Neural cell (in vitro differentiated cells): ENCODE measurements around the gene PDCD1LG2. TPM values are rescaled to one million over a fixed set of nuclear protein-coding genes. Genes with fewer than 3 reads are reported as not detected.

Source experiments
- H2AFZ ChIP-seq: fragments of 200-600, 300-800 bp; sonication (generic), shearing (Covaris generic); 2 replicates; pipeline ENCODE4 v1.6.0; 2014; ENCODE audit warnings: low read depth, mild to moderate bottlenecking, antibody characterized with exemption, low read length, moderate library complexity
- H3F3A ChIP-seq: fragments of 200-600 bp; shearing (Covaris generic); 2 replicates; pipeline ENCODE4 v1.6.1; 2016; ENCODE audit warnings: mild to moderate bottlenecking, moderate library complexity, mixed read lengths, antibody characterized with exemption, low read length; ENCODE audit not compliant: insufficient read depth, poor library complexity, severe bottlenecking
- H3K27ac ChIP-seq: fragments of 200-600, 300-800 bp; sonication (generic), shearing (Covaris generic); 2 replicates; pipeline ENCODE4 v1.5.1; 2014; ENCODE audit warnings: mild to moderate bottlenecking, low read length, moderate library complexity
- H3K27me3 ChIP-seq: fragments of 300-800, 200-600 bp; sonication (generic), shearing (Covaris generic); 2 replicates; pipeline ENCODE4 v1.6.0; 2014; ENCODE audit warnings: mild to moderate bottlenecking, low read depth, low read length, moderate library complexity; ENCODE audit not compliant: insufficient read depth
- H3K36me3 ChIP-seq: fragments of 300-800, 200-600 bp; sonication (generic), shearing (Covaris generic); 2 replicates; pipeline ENCODE4 v1.5.1; 2014; ENCODE audit warnings: mild to moderate bottlenecking, antibody characterized with exemption, low read length, moderate library complexity; ENCODE audit not compliant: insufficient read depth
- H3K4me2 ChIP-seq: fragments of 300-800, 200-600 bp; sonication (generic), shearing (Covaris generic); 2 replicates; pipeline ENCODE4 v1.6.0; 2014; ENCODE audit warnings: mild to moderate bottlenecking, low read length
- H3K4me3 ChIP-seq: fragments of 300-800, 200-600 bp; sonication (generic), shearing (Covaris generic); 2 replicates; pipeline ENCODE4 v1.5.1; 2014; ENCODE audit warnings: mild to moderate bottlenecking, low read length, moderate library complexity
- H3K79me2 ChIP-seq: fragments of 200-600 bp; shearing (Covaris generic); replicated peaks from 2 replicates; pipeline ENCODE4 v1.6.0; 2014; ENCODE audit warnings: mild to moderate bottlenecking, low read length, moderate library complexity; ENCODE audit not compliant: insufficient read depth
- H3K9ac ChIP-seq: fragments of 300-800, 200-600 bp; sonication (generic), shearing (Covaris generic); 2 replicates; pipeline ENCODE4 v1.6.1; 2016; ENCODE audit warnings: mild to moderate bottlenecking, low read length, mixed read lengths
- H3K9me2 ChIP-seq: fragments of 200-600 bp; shearing (Covaris generic); 2 replicates; pipeline ENCODE4 v1.6.1; 2016; ENCODE audit warnings: mild to moderate bottlenecking, low read length, mixed read lengths; ENCODE audit not compliant: insufficient read depth
- H3K9me3 ChIP-seq: fragments of 200-600, 300-800 bp; sonication (generic), shearing (Covaris generic); 2 replicates; pipeline ENCODE4 v1.6.1; 2016; ENCODE audit warnings: mild to moderate bottlenecking, mixed run types, low read length, moderate library complexity, mixed read lengths
- H4K20me1 ChIP-seq: fragments of 200-600 bp; shearing (Covaris generic); 2 replicates; pipeline ENCODE4 v1.6.1; 2016; ENCODE audit warnings: mild to moderate bottlenecking, mixed run types; ENCODE audit not compliant: insufficient read depth
- EP300 ChIP-seq: fragments of 450-650 bp; conservative IDR thresholded peaks from 2 replicates; pipeline ENCODE4 v1.6.1; 2014; ENCODE audit warnings: antibody characterized with exemption, mild to moderate bottlenecking, moderate library complexity; ENCODE audit not compliant: poor library complexity, severe bottlenecking
- EZH2 ChIP-seq: fragments of 200-600, 300-800 bp; shearing (Covaris generic), sonication (generic); IDR thresholded peaks from 2 replicates; pipeline ENCODE4 v1.6.1; 2014; ENCODE audit warnings: antibody characterized with exemption, low read length, borderline replicate concordance, mild to moderate bottlenecking; ENCODE audit not compliant: insufficient read depth, poor library complexity, severe bottlenecking
- MXI1 ChIP-seq: fragments of 450-650 bp; conservative IDR thresholded peaks from 2 replicates; pipeline ENCODE4 v1.6.1; 2014; ENCODE audit warnings: antibody characterized with exemption, mild to moderate bottlenecking; ENCODE audit not compliant: poor library complexity, severe bottlenecking
- POLR2AphosphoS5 ChIP-seq: IDR thresholded peaks from 2 replicates; pipeline ENCODE4 v1.6.1; 2012
- RAD21 ChIP-seq: fragments of 450-650 bp; conservative IDR thresholded peaks from 2 replicates; pipeline ENCODE4 v1.6.1; 2014; ENCODE audit warnings: antibody characterized with exemption, mild to moderate bottlenecking, moderate library complexity
- SMC3 ChIP-seq: fragments of 450-650 bp; conservative IDR thresholded peaks from 2 replicates; pipeline ENCODE4 v1.6.1; 2014; ENCODE audit warnings: antibody characterized with exemption, mild to moderate bottlenecking, moderate library complexity; ENCODE audit not compliant: poor library complexity
- TAF1 ChIP-seq: IDR thresholded peaks from 2 replicates; pipeline ENCODE4 v1.6.1; 2012; ENCODE audit warnings: low read depth
- polyA plus RNA-seq: library from polyadenylated mRNA; depleted of rRNA; stranded (reverse); fragments of >200 nt; gene quantifications from 2 replicates; pipeline ENCODE4 v1.2.3, GENCODE V29; 2014
- TF ChIP-seq, protein P1 (sequence below): fragments of 450-650 bp; IDR thresholded peaks from 2 replicates; pipeline ENCODE4 v1.5.1; 2014; ENCODE audit warnings: antibody characterized with exemption, mild to moderate bottlenecking, moderate library complexity; ENCODE audit not compliant: poor library complexity, severe bottlenecking
- TF ChIP-seq, protein P2 (sequence below): IDR thresholded peaks from 2 replicates; pipeline ENCODE4 v1.6.1; 2012; ENCODE audit warnings: borderline replicate concordance

Gene PDCD1LG2
- polyA plus RNA-seq, 1 donor from 2014 or later, result not detected

DNA sequence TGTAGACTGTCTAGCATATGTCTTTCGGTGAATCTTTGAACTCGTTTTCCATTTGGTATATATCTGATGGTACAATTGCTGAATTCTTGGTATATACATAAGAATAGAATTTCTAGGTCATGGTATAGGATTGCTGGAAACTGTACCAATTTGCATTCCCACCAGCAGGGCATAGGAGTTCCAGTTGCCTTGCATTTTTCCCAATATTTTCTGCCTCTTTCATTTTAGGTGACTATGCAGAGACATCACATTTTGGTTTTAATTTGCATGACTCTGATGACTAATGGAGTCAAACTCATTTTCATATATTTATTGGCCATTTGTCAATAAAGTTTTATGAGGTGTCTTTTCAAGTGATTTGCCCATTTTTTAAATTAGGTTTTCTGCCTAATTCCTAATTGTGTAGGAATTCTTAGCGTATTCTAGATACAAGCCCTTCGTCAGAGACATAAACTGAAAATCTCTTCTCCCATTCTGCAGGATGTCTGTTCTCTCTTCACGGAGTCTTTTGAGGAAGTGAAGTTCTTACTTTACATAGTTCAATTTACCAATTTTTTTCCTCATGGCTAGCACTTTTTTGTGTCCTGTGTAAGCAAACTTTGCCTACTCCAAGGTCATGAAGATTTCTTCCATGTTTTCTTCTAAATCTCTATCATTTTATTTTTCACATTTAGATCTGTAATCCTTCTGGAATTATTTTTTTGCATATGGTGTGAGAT is 28.9 kb upstream of the PDCD1LG2 start:
- Histone ChIP-seq H3K4me3 (no peak overlapping the region), H3K79me2 (no peaks in the 10 kb centered on the region), H3K4me2 (no peak overlapping the region), H2AFZ (no peak overlapping the region), H3K27ac (no peak overlapping the region), H3K9me2 (no peaks in the 10 kb centered on the region), H3K36me3 (no peaks in the 10 kb centered on the region), H4K20me1 (no peaks in the 10 kb centered on the region), H3K9ac (no peak overlapping the region), H3F3A (no peaks in the 10 kb centered on the region), H3K9me3 (no peaks in the 10 kb centered on the region), H3K27me3 (no peaks in the 10 kb centered on the region)
- TF ChIP-seq EZH2, result no peak
- no peak for TF ChIP-seq TAF1
- TF ChIP-seq MXI1, result no peak
- no peak for TF ChIP-seq EP300
- TF ChIP-seq POLR2AphosphoS5, result no peak
- TF ChIP-seq, protein P1, sequence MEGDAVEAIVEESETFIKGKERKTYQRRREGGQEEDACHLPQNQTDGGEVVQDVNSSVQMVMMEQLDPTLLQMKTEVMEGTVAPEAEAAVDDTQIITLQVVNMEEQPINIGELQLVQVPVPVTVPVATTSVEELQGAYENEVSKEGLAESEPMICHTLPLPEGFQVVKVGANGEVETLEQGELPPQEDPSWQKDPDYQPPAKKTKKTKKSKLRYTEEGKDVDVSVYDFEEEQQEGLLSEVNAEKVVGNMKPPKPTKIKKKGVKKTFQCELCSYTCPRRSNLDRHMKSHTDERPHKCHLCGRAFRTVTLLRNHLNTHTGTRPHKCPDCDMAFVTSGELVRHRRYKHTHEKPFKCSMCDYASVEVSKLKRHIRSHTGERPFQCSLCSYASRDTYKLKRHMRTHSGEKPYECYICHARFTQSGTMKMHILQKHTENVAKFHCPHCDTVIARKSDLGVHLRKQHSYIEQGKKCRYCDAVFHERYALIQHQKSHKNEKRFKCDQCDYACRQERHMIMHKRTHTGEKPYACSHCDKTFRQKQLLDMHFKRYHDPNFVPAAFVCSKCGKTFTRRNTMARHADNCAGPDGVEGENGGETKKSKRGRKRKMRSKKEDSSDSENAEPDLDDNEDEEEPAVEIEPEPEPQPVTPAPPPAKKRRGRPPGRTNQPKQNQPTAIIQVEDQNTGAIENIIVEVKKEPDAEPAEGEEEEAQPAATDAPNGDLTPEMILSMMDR, result no peak
- TF ChIP-seq RAD21, result no peak
- TF ChIP-seq SMC3, result no peak
- TF ChIP-seq, protein P2, sequence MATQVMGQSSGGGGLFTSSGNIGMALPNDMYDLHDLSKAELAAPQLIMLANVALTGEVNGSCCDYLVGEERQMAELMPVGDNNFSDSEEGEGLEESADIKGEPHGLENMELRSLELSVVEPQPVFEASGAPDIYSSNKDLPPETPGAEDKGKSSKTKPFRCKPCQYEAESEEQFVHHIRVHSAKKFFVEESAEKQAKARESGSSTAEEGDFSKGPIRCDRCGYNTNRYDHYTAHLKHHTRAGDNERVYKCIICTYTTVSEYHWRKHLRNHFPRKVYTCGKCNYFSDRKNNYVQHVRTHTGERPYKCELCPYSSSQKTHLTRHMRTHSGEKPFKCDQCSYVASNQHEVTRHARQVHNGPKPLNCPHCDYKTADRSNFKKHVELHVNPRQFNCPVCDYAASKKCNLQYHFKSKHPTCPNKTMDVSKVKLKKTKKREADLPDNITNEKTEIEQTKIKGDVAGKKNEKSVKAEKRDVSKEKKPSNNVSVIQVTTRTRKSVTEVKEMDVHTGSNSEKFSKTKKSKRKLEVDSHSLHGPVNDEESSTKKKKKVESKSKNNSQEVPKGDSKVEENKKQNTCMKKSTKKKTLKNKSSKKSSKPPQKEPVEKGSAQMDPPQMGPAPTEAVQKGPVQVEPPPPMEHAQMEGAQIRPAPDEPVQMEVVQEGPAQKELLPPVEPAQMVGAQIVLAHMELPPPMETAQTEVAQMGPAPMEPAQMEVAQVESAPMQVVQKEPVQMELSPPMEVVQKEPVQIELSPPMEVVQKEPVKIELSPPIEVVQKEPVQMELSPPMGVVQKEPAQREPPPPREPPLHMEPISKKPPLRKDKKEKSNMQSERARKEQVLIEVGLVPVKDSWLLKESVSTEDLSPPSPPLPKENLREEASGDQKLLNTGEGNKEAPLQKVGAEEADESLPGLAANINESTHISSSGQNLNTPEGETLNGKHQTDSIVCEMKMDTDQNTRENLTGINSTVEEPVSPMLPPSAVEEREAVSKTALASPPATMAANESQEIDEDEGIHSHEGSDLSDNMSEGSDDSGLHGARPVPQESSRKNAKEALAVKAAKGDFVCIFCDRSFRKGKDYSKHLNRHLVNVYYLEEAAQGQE, result no peak

DNA sequence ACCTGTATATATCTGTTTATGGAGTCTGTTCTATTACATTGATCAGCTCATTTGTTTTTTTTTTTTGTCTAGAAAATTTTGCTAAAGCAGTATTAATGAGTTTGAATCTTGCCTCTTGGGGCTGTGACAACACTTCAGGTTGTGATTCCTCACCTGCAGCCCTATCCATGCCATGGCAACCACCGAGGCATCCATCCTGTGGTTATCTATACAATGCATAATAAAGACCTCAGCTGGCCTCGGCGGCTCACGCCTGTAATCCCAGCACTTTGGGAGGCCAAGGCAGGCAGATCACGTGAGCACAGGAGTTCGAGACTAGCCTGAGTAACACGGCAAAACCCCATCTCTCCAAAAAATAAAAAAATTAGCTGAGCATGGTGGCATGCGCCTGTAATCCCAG is 28.1 kb upstream of the PDCD1LG2 start:
- no peaks in the 10 kb centered on the region for H3K9me3 ChIP-seq
- no peak overlapping the region for H3K9ac ChIP-seq
- no peak overlapping the region for H3K4me2 ChIP-seq
- TF ChIP-seq SMC3 (no peak), MXI1 (no peak), EP300 (no peak), TAF1 (no peak), RAD21 (no peak), EZH2 (no peak), POLR2AphosphoS5 (no peak)
- TF ChIP-seq, protein P2, result no peak
- TF ChIP-seq, protein P1, result no peak
- no peaks in the 10 kb centered on the region for H3F3A ChIP-seq
- H3K9me2 ChIP-seq, result no peaks in the 10 kb centered on the region
- no peaks in the 10 kb centered on the region for H3K79me2 ChIP-seq
- H3K4me3 ChIP-seq, result no peak overlapping the region
- no peaks in the 10 kb centered on the region for H4K20me1 ChIP-seq
- no peaks in the 10 kb centered on the region for H3K27me3 ChIP-seq
- H3K36me3 ChIP-seq, result no peaks in the 10 kb centered on the region
- H2AFZ ChIP-seq, result no peak overlapping the region
- no peak overlapping the region for H3K27ac ChIP-seq
